Heart right ventricle (tissue), 16 donors: Measurements from ENCODE around the gene DAZAP1. TPM values are rescaled to one million over a fixed set of nuclear protein-coding genes. Genes with fewer than 3 reads are reported as not detected.

Experiments used
- ATAC-seq, 8 donors: fragments of 200-7000 bp; cut with Tn5 transposase; one replicate each; pipeline ENCODE4 v1.9.1; 2020; ENCODE audit warnings: mild to moderate bottlenecking in 8 of 8, moderate library complexity in 8 of 8, moderate number of reproducible peaks in 1 of 8
- DNase-seq, 2 donors: peaks; one replicate each; pipeline ENCODE4 v3.0.0-alpha.2; 2020
- H3K27ac ChIP-seq, 10 donors: fragments of 200-600 bp; sonication (generic) in 2 of 10; one replicate each; pipeline versions ENCODE4 v1.5.0 to v1.8.0; 2020 to 2022; ENCODE audit warnings: mild to moderate bottlenecking in 3 of 10
- H3K27me3 ChIP-seq, 7 donors: fragments of 200-600 bp; one replicate each; pipeline ENCODE4 v1.8.0; 2021 to 2022; ENCODE audit warnings: mild to moderate bottlenecking in 2 of 7
- H3K36me3 ChIP-seq, 9 donors: fragments of 200-600 bp; sonication (generic) in 1 of 9; one replicate each; pipeline versions ENCODE4 v1.5.0 to v1.8.0; 2020 to 2022; ENCODE audit warnings: mild to moderate bottlenecking in 2 of 9
- H3K4me1 ChIP-seq, 9 donors: fragments of 200-600 bp; sonication (generic) in 1 of 9; one replicate each; pipeline versions ENCODE4 v1.5.0 to v1.8.0; 2020 to 2022; ENCODE audit warnings: mild to moderate bottlenecking in 4 of 9
- H3K4me3 ChIP-seq, 10 donors: fragments of 200-600 bp; sonication (generic) in 2 of 10; one replicate each; pipeline versions ENCODE4 v1.5.0 to v1.8.0; 2020 to 2022; ENCODE audit warnings: mild to moderate bottlenecking in 7 of 10, moderate library complexity in 2 of 10
- H3K9me3 ChIP-seq, 11 donors: fragments of 200-600 bp in 10 of 11; sonication (generic) in 2 of 11; one replicate each; pipeline versions ENCODE4 v1.5.0 to v1.8.0; 2013 to 2022; ENCODE audit warnings: mild to moderate bottlenecking in 2 of 11, control low read depth in 1 of 11, moderate library complexity in 1 of 11
- WGBS, 2 donors: extraction: QIAGEN DNeasy Blood & Tissue Kit; methylation state at CpG; one replicate each; pipeline ENCODE4 v1.1.7; 2013; ENCODE audit warnings: inconsistent platforms in 1 of 2; 5-methylcytosine and 5-hydroxymethylcytosine counted together
- intact Hi-C, 10 donors: fragments of 100-400 bp; cut with DNase I; formaldehyde crosslinking; loops; one replicate each; pipeline versions ENCODE4 v1.11.1 to v1.14.2; 2022
- polyA plus RNA-seq, 2 donors: library from polyadenylated mRNA; stranded (reverse); fragments of 200-250 nt; gene quantifications; one replicate each; pipeline ENCODE4 v1.2.3, GENCODE V29; 2013
- total RNA-seq, 10 donors: library from RNA; stranded (reverse); fragmentation: NEBNext Ultra II Directional in 3 of 10; extraction: Animal tissue kit (Norgen Biotek cat#: 25700) in 3 of 10; gene quantifications; one replicate each; pipeline versions ENCODE4 v1.2.1 to v1.2.4, GENCODE V29; 2021 to 2023
- TF ChIP-seq, protein P1 (sequence below), 9 donors: fragments of 200-600 bp; sonication (generic) in 2 of 9; IDR thresholded peaks; one replicate each; pipeline versions ENCODE4 v1.5.0 to v1.8.0; 2021 to 2022; ENCODE audit warnings: antibody characterized with exemption in 9 of 9, mild to moderate bottlenecking in 5 of 9, moderate library complexity in 1 of 9
- donor health status: Arrhythmogenic right ventricular cardiomyopathy.
- donor health status: ischemic (EF 13 %, LVEDD 7.1; RV severe dilation, severe dysfunction).
- donor health status: healthy with polysubstance abuse.
- donor health status: DM: no; HTN: yes; CAD: no.
- donor health status: DM: no; HTN: no; CAD: no.
- donor health status: ischemic (EF 25% LVEDD 6.9; RV normal size, moderate dysfunction).
- donor health status: ischemic (EF 25% LVEDD 5.7; RV mildly dilated, moderate dysfunction).
- donor health status: healthy.
- donor health status: DM: yes; HTN: yes; CAD: no.
- donor health status: Ischemic cardiomyopathy.
- donor health status: ischemic (EF 35%, LVEDD 5.7; RV mildly dilated, moderate dysfunction).
- donor health status: nonischemic (EF 11% LVEDD 7.7; RV severe dilation, severe dysfunction).
- donor health status: DM: yes; HTN: yes; CAD: no.
- donor health status: PGD.
- donor health status: ischemic (EF 29% LVEDD 5.4; RV normal size, mild dysfunction).
- donor health status: nonischemic (EF 23%, LVEDD 6.1; RV moderate dilation, normal function).

DAZAP1 gene
- total and polyA plus RNA-seq, 12 donors = 56.7 to 111 (median 79.5) TPM

DNA sequence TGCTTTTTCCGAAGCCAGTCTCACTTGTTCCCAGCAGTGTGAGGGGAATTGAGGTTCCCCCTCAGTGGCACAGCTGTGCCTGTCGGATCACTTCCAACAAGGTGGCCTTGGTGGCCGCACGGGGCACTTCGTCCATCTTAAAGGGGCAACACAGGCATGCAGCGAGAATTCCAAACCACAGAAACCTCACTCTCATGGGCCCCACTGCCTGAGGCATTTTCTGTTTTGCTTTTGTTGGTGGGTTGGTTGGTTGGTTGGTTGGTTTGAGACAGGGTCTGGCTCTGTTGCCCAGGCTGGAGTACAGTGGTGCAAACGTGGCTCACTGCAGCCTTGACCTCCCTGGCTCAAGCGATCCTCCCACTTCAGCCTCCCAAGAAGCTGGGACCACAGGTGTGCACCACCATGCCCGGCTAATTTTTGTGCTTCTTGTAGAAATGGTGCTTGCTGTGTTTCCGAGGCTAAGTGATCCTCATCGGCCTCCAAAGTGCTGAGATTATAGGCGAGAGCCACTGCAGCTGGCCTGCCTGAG is 27.4 kb upstream of the DAZAP1 start:
- WGBS, 2 donors = 75 to 80% methylated on average over 12 of the region's 12 CpGs

DNA sequence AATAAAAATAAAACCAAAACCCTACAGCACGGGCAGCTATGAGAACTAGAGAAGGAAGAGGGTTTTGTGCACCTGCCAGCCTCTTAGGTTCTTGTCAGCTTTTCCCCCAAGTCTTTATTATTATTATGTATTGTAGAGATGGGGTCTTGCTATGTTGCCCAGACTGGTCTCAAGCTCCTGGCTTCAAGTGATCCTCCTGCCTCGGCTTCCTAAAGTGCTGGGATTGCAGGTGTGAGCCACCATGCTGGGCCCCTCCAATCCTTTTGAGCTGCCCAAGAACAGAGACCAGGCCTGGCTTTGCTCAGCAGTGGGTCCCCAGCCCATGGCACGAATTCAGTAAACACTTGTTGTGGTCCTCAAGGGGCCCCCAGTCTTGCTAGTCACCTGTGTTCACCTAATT is 25.1 kb upstream of the DAZAP1 start:
- TF ChIP-seq, protein P1, sequence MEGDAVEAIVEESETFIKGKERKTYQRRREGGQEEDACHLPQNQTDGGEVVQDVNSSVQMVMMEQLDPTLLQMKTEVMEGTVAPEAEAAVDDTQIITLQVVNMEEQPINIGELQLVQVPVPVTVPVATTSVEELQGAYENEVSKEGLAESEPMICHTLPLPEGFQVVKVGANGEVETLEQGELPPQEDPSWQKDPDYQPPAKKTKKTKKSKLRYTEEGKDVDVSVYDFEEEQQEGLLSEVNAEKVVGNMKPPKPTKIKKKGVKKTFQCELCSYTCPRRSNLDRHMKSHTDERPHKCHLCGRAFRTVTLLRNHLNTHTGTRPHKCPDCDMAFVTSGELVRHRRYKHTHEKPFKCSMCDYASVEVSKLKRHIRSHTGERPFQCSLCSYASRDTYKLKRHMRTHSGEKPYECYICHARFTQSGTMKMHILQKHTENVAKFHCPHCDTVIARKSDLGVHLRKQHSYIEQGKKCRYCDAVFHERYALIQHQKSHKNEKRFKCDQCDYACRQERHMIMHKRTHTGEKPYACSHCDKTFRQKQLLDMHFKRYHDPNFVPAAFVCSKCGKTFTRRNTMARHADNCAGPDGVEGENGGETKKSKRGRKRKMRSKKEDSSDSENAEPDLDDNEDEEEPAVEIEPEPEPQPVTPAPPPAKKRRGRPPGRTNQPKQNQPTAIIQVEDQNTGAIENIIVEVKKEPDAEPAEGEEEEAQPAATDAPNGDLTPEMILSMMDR (IDR thresholded peaks at IDR 0.05) = no peak
- peaks cover 13 to 46% (median 32%) of the 10 kb centered on the region in 9 donors for H3K4me1 ChIP-seq
- H3K4me3 ChIP-seq = no peak overlapping the region
- no peak overlapping the region for H3K27ac ChIP-seq
- 86 to 92% methylated on average over 3 of the region's 3 CpGs for WGBS, 2 donors
- ATAC-seq (no peak), DNase-seq (no peak)
- peaks cover 0 to 27% (median 4%) of the 10 kb centered on the region in 9 donors for H3K36me3 ChIP-seq
- intact Hi-C loops = loop anchor here in 2 of 10 donors (2.0 to 5.0 kb wide), 2 partner anchors 25 to 105 kb away; partner anchors contain the start of genes FAM174C (in 2 of the 2) and DAZAP1 (in 1 of the 2)
- no peaks in the 10 kb centered on the region for H3K27me3 ChIP-seq
- H3K9me3 ChIP-seq = no peaks in the 10 kb centered on the region

More for the DNA sequence above, 27.4 kb upstream of the DAZAP1 start:
- intact Hi-C loops = loop anchor here in 3 of 10 donors (5.0 to 10.0 kb wide), 2 partner anchors 95 to 103 kb away; partner anchors contain the start of genes FAM174C (in 2 of the 3) and EFNA2 (in 1 of the 3)
- no peaks in the 10 kb centered on the region for H3K9me3 ChIP-seq
- ATAC-seq (no peak), DNase-seq (no peak)
- TF ChIP-seq, protein P1 (IDR thresholded peaks at IDR 0.05) = no peak
- H3K27me3 ChIP-seq = no peaks in the 10 kb centered on the region
- peaks cover 0 to 24% (median 14%) of the 10 kb centered on the region in 9 donors for H3K4me1 ChIP-seq
- no peak overlapping the region for H3K4me3 ChIP-seq
- H3K36me3 ChIP-seq = peaks cover 0 to 26% (median 4%) of the 10 kb centered on the region in 9 donors
- no peak overlapping the region for H3K27ac ChIP-seq

DNA sequence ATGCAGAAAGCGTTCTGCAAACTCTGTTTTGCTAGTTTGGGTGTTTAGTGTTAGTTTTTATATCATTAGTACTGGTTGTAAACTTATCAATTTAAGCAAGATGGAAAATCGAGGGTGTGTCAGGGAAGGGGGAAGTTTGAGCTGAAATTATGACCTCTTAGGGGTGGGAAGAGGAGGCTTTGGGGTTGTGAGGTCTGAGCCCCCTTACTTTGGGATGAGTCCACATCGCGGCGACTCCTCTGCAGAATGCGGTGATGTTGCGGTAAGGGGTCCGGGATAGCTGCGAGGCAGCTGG is 24.4 kb upstream of the DAZAP1 start:
- TF ChIP-seq, protein P1 (IDR thresholded peaks at IDR 0.05) = no peak
- no peaks in the 10 kb centered on the region for H3K9me3 ChIP-seq
- intact Hi-C loops = loop anchor here in 2 of 10 donors (1.0 to 5.0 kb wide), 3 partner anchors 24 to 106 kb away; partner anchors contain the start of genes FAM174C (in 2 of the 2) and DAZAP1 (in 1 of the 2)
- peaks cover 0 to 24% (median under 1%) of the 10 kb centered on the region in 9 donors for H3K36me3 ChIP-seq
- H3K4me1 ChIP-seq = peaks cover 13 to 51% (median 37%) of the 10 kb centered on the region in 9 donors
- H3K4me3 ChIP-seq = peak overlapping the region in 5 of 10 donors; percentile 79 to 98 (median 93)
- peak in 1 of 8 donors; percentile 0 for ATAC-seq
- H3K27me3 ChIP-seq = no peaks in the 10 kb centered on the region
- DNase-seq = no peak
- H3K27ac ChIP-seq = peak overlapping the region in 2 of 10 donors; percentile 96 to 98
- WGBS, 2 donors = 14 to 17% methylated on average over 9 of the region's 9 CpGs

DNA sequence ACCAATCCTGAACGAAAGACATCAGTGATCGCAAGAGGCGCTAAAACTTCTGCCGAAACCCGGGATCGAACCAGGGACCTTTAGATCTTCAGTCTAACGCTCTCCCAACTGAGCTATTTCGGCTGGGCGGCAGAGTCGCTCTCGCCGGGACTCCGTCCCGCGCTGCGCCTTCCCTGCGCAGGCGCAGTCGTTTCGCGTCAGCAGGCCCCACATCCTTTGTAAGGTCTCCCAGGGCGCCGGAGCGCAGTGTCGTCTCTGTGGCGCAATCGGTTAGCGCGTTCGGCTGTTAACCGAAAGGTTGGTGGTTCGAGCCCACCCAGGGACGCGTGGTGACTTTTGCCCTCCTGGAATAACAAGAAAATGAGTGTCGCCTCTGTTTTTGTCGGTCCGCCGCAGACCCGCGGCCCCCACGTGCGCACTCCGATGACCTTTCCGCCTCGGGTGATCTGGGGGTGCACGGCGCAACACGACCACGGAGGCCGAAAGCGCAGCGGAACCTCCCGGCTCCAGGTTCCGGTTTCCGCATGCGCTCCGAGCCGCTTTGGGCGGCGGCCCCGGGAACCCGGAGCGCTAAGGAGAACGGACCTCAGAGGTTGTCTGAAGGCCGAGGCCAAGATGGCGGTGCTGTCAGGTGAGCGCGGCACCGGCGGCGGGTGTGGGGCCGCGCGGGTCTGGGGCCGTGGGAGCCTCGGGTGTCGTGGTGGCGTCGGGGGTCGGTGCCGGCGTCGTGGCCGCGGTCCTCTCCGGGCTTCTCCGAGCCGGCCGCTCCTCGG is 23.9 kb upstream of the DAZAP1 start, which contains the start of gene NDUFS7:
Gene NDUFS7, plus strand, starts transcription at position 596 of the 773 bp plus-strand sequence. Its CDS starts 20 bp downstream, at position 616.
- DNase-seq (peak; percentile 88 to 90), ATAC-seq (peak; percentile 85 to 93 (median 88))
- TF ChIP-seq, protein P1 (IDR thresholded peaks at IDR 0.05) = peak in 3 of 9 donors; percentile 14 to 21 (median 18)
- 0 to 1% methylated on average over 90 of the region's 90 CpGs for WGBS, 2 donors
- H3K4me3 ChIP-seq = peak within 1 kb of the TSS; percentile 76 to 100 (median 94)
- H3K27me3 ChIP-seq = no peaks in the 10 kb centered on the region
- peaks cover 0 to 24% (median 0%) of the 10 kb centered on the region in 9 donors for H3K36me3 ChIP-seq
- peaks cover 13 to 56% (median 42%) of the 10 kb centered on the region in 9 donors for H3K4me1 ChIP-seq
- H3K27ac ChIP-seq = peak within 1 kb of the TSS; percentile 64 to 99 (median 97)
- intact Hi-C loops = loop anchor here in 2 of 10 donors (1.0 to 5.0 kb wide), 3 partner anchors 23 to 106 kb away; partner anchors contain the start of genes FAM174C (in 2 of the 2) and DAZAP1 (in 1 of the 2)
- no peaks in the 10 kb centered on the region for H3K9me3 ChIP-seq
